ENCODE results near the gene CSF3R.

Gene CSF3R

GRCh38 chr1:36464605-36465393 lies 17.9 kb downstream of the CSF3R start:
- H3K36me3 ChIP-seq (ENCODE audit: insufficient read depth, low read length) = peaks cover 24% of the 10 kb centered on the region
- H3K4me1 ChIP-seq (ENCODE audit: insufficient read depth, low read length) = peaks cover 16% of the 10 kb centered on the region
- peak overlapping the region; percentile 95 for H3K27ac ChIP-seq (ENCODE audit: low read depth, low read length)
- no peaks in the 10 kb centered on the region for H3K27me3 ChIP-seq (ENCODE audit: control insufficient read depth in 1 of 2, insufficient read depth in 2 of 2, low read length in 2 of 2)
- peak overlapping the region; percentile 93 to 98 for H3K4me3 ChIP-seq (ENCODE audit: low read depth in 1 of 2, low read length in 2 of 2)
- peak overlapping the region; percentile 92 for H3K9ac ChIP-seq (ENCODE audit: low read length)
- H3K9me3 ChIP-seq (ENCODE audit: low read length) = no peaks in the 10 kb centered on the region

- H3K9ac ChIP-seq (ENCODE audit: low read length) = peak within 1 kb of the TSS; percentile 92
- H3K4me3 ChIP-seq (ENCODE audit: low read depth in 1 of 2, low read length in 2 of 2) = peak within 1 kb of the TSS; percentile 93 to 98
- peak within 1 kb of the TSS; percentile 95 for H3K27ac ChIP-seq (ENCODE audit: low read depth, low read length)
- H3K27me3 ChIP-seq (ENCODE audit: control insufficient read depth in 1 of 2, insufficient read depth in 2 of 2, low read length in 2 of 2) = no peaks in the 10 kb centered on the region
- H3K36me3 ChIP-seq (ENCODE audit: insufficient read depth, low read length) = peaks cover 30% of the 10 kb centered on the region
- peaks cover 16% of the 10 kb centered on the region for H3K4me1 ChIP-seq (ENCODE audit: insufficient read depth, low read length)
- no peaks in the 10 kb centered on the region for H3K9me3 ChIP-seq (ENCODE audit: low read length)
These were observed 18.7 kb downstream of the CSF3R start, which contains the start of gene MRPS15 for GRCh38 chr1:36463803-36464604. MRPS15 (minus strand) TSS chr1:36464384; CDS start chr1:36464275, 109 bp downstream.

GRCh38 chr1:36463463-36463802 lies 19.3 kb downstream of the CSF3R start:
- H3K36me3 ChIP-seq (ENCODE audit: insufficient read depth, low read length) = peaks cover 36% of the 10 kb centered on the region
- H3K4me1 ChIP-seq (ENCODE audit: insufficient read depth, low read length) = peaks cover 16% of the 10 kb centered on the region
- peak overlapping the region; percentile 92 for H3K9ac ChIP-seq (ENCODE audit: low read length)
- H3K27ac ChIP-seq (ENCODE audit: low read depth, low read length) = peak overlapping the region; percentile 56
- peak overlapping the region; percentile 93 to 98 for H3K4me3 ChIP-seq (ENCODE audit: low read depth in 1 of 2, low read length in 2 of 2)
- H3K27me3 ChIP-seq (ENCODE audit: control insufficient read depth in 1 of 2, insufficient read depth in 2 of 2, low read length in 2 of 2) = no peaks in the 10 kb centered on the region
- no peaks in the 10 kb centered on the region for H3K9me3 ChIP-seq (ENCODE audit: low read length)

GRCh38 chr1:36458910-36459309 lies 23.8 kb downstream of the CSF3R start:
- Histone ChIP-seq H3K36me3 (ENCODE audit: insufficient read depth, low read length) (peaks cover 65% of the 10 kb centered on the region), H3K27ac (ENCODE audit: low read depth, low read length) (no peak overlapping the region), H3K9me3 (ENCODE audit: low read length) (no peaks in the 10 kb centered on the region), H3K4me1 (ENCODE audit: insufficient read depth, low read length) (peaks cover 8% of the 10 kb centered on the region), H3K27me3 (ENCODE audit: control insufficient read depth in 1 of 2, insufficient read depth in 2 of 2, low read length in 2 of 2) (no peaks in the 10 kb centered on the region), H3K4me3 (ENCODE audit: low read depth in 1 of 2, low read length in 2 of 2) (no peak overlapping the region), H3K9ac (ENCODE audit: low read length) (no peak overlapping the region)

GRCh38 chr1:36457691-36458090 lies 25.0 kb downstream of the CSF3R start:
- H3K27me3 ChIP-seq (ENCODE audit: control insufficient read depth in 1 of 2, insufficient read depth in 2 of 2, low read length in 2 of 2) = no peaks in the 10 kb centered on the region
- H3K9me3 ChIP-seq (ENCODE audit: low read length) = no peaks in the 10 kb centered on the region
- H3K36me3 ChIP-seq (ENCODE audit: insufficient read depth, low read length) = peaks cover 65% of the 10 kb centered on the region
- no peak overlapping the region for H3K9ac ChIP-seq (ENCODE audit: low read length)
- H3K4me3 ChIP-seq (ENCODE audit: low read depth in 1 of 2, low read length in 2 of 2) = no peak overlapping the region
- no peak overlapping the region for H3K27ac ChIP-seq (ENCODE audit: low read depth, low read length)
- H3K4me1 ChIP-seq (ENCODE audit: insufficient read depth, low read length) = no peaks in the 10 kb centered on the region

GRCh38 chr1:36456391-36456928 lies 26.3 kb downstream of the CSF3R start:
- Histone ChIP-seq H3K36me3 (ENCODE audit: insufficient read depth, low read length) (peaks cover 55% of the 10 kb centered on the region), H3K27ac (ENCODE audit: low read depth, low read length) (no peak overlapping the region), H3K27me3 (ENCODE audit: control insufficient read depth in 1 of 2, insufficient read depth in 2 of 2, low read length in 2 of 2) (no peaks in the 10 kb centered on the region), H3K4me1 (ENCODE audit: insufficient read depth, low read length) (no peaks in the 10 kb centered on the region), H3K9me3 (ENCODE audit: low read length) (no peaks in the 10 kb centered on the region), H3K9ac (ENCODE audit: low read length) (no peak overlapping the region), H3K4me3 (ENCODE audit: low read depth in 1 of 2, low read length in 2 of 2) (no peak overlapping the region)

- H3K4me1 ChIP-seq (ENCODE audit: insufficient read depth, low read length) = no peaks in the 10 kb centered on the region
- no peak overlapping the region for H3K9ac ChIP-seq (ENCODE audit: low read length)
- H3K9me3 ChIP-seq (ENCODE audit: low read length) = no peaks in the 10 kb centered on the region
- H3K27me3 ChIP-seq (ENCODE audit: control insufficient read depth in 1 of 2, insufficient read depth in 2 of 2, low read length in 2 of 2) = no peaks in the 10 kb centered on the region
- peaks cover 44% of the 10 kb centered on the region for H3K36me3 ChIP-seq (ENCODE audit: insufficient read depth, low read length)
- no peak overlapping the region for H3K27ac ChIP-seq (ENCODE audit: low read depth, low read length)
- no peak overlapping the region for H3K4me3 ChIP-seq (ENCODE audit: low read depth in 1 of 2, low read length in 2 of 2)
These were observed 27.3 kb downstream of the CSF3R start for GRCh38 chr1:36455386-36455785.

GRCh38 chr1:36453600-36454388 lies 28.9 kb downstream of the CSF3R start:
- Histone ChIP-seq H3K4me1 (ENCODE audit: insufficient read depth, low read length) (peaks cover 7% of the 10 kb centered on the region), H3K9me3 (ENCODE audit: low read length) (no peaks in the 10 kb centered on the region), H3K36me3 (ENCODE audit: insufficient read depth, low read length) (peaks cover 33% of the 10 kb centered on the region), H3K4me3 (ENCODE audit: low read depth in 1 of 2, low read length in 2 of 2) (no peak overlapping the region), H3K9ac (ENCODE audit: low read length) (no peak overlapping the region), H3K27me3 (ENCODE audit: control insufficient read depth in 1 of 2, insufficient read depth in 2 of 2, low read length in 2 of 2) (no peaks in the 10 kb centered on the region), H3K27ac (ENCODE audit: low read depth, low read length) (no peak overlapping the region)

GRCh38 chr1:36453051-36453450 lies 29.7 kb downstream of the CSF3R start:
- no peak overlapping the region for H3K9ac ChIP-seq (ENCODE audit: low read length)
- no peak overlapping the region for H3K27ac ChIP-seq (ENCODE audit: low read depth, low read length)
- no peak overlapping the region for H3K4me3 ChIP-seq (ENCODE audit: low read depth in 1 of 2, low read length in 2 of 2)
- H3K36me3 ChIP-seq (ENCODE audit: insufficient read depth, low read length) = peaks cover 29% of the 10 kb centered on the region
- no peaks in the 10 kb centered on the region for H3K9me3 ChIP-seq (ENCODE audit: low read length)
- H3K4me1 ChIP-seq (ENCODE audit: insufficient read depth, low read length) = peaks cover 7% of the 10 kb centered on the region
- H3K27me3 ChIP-seq (ENCODE audit: control insufficient read depth in 1 of 2, insufficient read depth in 2 of 2, low read length in 2 of 2) = no peaks in the 10 kb centered on the region

GRCh38 chr1:36450919-36451305 lies 31.8 kb downstream of the CSF3R start:
- Histone ChIP-seq H3K27ac (ENCODE audit: low read depth, low read length) (peak overlapping the region; percentile 86), H3K27me3 (ENCODE audit: control insufficient read depth in 1 of 2, insufficient read depth in 2 of 2, low read length in 2 of 2) (no peaks in the 10 kb centered on the region), H3K4me3 (ENCODE audit: low read depth in 1 of 2, low read length in 2 of 2) (peak overlapping the region; percentile 59 to 91), H3K9ac (ENCODE audit: low read length) (peak overlapping the region; percentile 78), H3K36me3 (ENCODE audit: insufficient read depth, low read length) (peaks cover 12% of the 10 kb centered on the region), H3K4me1 (ENCODE audit: insufficient read depth, low read length) (peaks cover 7% of the 10 kb centered on the region), H3K9me3 (ENCODE audit: low read length) (no peaks in the 10 kb centered on the region)

Measured in muscle layer of colon (tissue), 2 donors.